Eye (tissue), 1 donor: ENCODE measurements around the gene CAMK1.

ENCODE experiments used
- DNase-seq: peaks from one replicate; pipeline ENCODE4 v3.0.0-alpha.2; 2015

The CAMK1 gene

DNA sequence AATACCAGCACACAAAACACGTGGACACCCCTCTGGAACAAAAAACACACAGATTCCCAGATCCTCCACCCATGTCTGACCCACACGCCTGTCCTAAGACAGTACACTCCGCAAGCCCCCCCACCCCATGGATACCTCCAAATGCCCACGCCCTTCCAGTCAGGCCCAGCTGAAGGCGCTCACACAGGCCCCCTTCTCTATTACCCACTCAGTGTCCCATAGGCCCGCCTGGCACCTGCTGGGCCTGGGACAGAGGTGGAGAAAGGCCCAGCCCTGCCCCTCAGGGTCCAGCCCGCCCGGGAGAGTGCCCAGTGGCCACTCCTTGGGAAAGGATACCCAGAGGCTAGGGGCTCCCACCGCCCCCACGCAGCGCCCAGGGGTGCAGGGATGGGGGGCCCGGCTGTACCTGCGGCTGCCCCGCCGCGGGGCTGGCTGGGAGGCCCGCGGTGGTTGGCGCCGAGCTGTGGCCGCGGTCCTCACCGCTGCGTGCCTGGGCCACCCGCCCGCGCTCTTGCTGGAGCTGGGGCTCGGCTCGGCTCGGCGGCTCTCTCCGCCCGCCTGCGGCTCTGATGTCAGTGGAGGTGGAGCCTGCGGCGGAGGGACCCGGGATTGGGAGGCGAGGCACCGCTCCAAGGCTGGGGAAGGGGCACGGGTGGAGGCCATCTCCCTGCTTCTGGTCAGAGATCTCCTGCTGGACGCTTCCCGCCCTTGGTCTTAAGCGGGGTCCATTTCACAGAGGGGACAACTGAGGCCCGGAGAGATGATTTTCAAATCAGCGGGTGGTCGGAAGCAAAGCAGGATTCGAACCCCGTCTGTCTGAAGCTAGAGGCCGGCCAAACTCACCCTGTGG is at the start of gene CAMK1:
Gene CAMK1, minus strand, starts transcription at position 522 of the 850 bp plus-strand sequence. CDS start 2,198 bp downstream, outside the sequence.
- DNase-seq = peak; percentile 86

DNA sequence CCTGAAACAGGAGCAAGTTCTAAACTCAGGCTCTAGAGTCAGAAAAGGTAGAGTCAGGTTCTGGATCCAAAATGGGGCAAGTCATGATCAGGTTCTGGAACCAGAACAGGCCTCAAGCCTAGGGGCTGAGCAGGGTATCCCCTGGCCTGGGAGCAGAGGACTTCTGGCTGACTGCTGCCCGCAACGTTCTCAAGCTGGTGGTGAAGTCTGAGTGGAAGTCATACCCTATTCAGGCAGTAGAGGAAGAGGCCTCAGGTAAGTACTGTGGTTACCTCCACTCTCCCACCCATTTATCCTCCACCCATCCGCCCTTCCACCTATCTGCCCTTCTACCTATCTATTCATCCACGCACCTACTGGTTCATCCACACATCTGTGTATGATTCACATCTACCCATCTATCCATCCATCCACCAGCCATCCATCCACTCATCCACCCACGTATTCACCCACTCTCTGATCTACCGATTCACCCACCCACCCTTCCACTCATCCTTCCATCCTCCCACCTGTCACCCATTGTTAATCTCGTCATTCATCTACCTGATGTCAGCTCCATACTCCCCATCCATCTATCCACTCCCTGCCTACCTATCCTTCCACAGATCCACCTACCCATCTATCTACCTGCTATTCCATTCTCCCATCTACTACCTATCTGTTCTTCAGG is 49.1 kb upstream of the CAMK1 start:
- no peak for DNase-seq

DNA sequence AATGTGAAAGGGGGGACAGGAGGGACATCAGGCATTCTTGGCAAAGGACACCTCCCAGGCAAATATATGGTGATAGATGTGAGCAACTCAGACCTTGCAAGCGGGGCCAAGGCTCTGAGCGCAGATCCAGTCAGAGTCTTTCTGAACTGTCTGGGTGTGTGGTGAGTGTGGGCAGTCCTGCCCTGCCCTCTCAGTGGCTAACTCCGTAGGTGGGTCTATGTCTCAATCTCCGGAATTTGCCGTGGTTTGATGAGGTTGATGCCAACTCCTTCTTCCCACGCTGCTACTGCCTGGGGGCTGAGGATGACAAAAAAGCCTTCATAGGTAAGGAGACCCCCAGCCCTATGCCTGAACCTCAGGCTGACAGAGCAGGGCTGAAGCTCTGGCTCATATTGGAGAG is 47.7 kb upstream of the CAMK1 start:
- no peak for DNase-seq

DNA sequence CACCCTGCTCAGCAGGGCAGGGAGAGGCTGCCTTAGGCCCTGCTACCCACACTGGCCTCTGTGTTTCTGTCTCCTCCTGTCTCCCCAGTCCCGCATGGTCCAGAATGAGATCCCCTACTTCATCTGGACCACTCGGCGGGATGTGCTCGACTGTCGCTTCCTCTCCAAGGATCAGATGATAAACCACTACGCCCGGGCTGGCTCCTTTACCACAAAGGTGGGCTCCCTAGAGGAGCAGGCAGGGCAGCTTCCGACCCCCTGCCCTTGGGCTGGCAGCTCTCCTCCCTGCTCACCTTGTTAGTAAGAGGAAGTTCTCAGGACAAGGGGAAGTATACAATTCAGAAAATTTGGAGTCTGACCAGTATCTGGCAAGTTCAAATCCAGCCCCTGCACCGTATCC is 46.2 kb upstream of the CAMK1 start:
- DNase-seq = no peak

DNA sequence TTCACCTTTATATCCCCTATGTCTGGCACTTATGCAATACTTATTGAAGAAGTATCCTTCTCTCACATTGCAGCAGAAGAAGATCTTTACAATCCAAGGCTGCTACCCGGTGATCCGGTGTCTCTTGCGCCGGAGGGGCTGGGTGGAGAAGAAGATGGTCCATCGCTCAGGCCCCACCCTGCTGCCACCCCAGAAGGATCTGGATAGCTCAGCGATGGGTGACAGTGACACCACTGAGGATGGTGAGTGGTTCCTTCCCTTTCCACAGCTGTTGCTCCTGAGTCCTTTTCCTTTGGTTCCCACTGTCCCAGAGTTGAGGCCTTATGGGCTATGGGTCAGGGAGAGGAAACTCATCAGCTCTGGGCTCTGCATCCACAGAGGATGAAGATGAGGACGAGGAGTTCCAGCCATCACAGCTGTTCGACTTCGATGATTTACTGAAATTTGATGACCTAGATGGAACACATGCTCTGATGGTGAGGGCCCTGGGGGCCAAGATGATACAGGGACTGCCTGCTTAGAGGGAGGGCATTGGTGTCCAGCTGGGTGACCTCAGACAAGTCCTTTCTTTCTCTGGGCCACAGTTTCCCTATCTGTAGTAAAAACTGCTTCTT is 43.2 kb upstream of the CAMK1 start:
- DNase-seq = no peak

DNA sequence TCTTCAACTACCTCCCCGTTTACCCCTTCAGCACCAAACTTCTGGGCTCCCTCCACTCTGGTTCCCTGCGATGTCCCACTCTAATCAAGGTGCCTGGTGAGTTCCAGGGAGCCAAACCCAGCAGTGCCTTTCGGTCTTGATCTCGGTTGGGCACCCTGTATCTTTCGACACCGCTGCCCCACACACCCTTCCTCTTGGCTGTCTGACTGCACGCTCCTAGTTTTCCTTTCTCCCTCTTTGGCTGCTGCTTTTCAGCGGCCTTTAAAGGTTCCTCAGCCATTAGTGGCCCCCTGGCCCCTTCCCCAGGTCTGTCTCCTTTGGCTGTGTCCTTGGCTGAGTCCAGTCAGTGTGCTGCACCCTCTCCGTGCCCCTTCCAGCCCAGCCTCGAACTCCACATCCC is 41.1 kb upstream of the CAMK1 start:
- no peak for DNase-seq

DNA sequence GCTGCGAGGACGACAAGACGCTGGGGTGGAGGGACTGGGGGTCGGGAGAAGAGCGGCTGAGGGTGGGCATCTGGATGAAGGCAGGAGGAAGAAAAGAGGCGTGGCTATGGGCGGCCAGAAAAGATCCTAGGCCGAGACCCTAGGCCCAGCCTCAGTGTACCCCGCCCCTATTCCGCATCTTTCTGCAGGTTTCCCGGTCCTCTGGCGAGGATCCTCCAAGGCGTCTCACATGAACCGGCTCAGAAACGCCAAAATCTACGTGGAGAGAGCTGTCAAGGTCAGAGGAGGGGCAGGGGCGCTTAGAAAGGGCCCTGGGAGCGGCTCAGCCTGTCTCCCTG is 40.7 kb upstream of the CAMK1 start:
- peak; percentile 81 for DNase-seq

DNA sequence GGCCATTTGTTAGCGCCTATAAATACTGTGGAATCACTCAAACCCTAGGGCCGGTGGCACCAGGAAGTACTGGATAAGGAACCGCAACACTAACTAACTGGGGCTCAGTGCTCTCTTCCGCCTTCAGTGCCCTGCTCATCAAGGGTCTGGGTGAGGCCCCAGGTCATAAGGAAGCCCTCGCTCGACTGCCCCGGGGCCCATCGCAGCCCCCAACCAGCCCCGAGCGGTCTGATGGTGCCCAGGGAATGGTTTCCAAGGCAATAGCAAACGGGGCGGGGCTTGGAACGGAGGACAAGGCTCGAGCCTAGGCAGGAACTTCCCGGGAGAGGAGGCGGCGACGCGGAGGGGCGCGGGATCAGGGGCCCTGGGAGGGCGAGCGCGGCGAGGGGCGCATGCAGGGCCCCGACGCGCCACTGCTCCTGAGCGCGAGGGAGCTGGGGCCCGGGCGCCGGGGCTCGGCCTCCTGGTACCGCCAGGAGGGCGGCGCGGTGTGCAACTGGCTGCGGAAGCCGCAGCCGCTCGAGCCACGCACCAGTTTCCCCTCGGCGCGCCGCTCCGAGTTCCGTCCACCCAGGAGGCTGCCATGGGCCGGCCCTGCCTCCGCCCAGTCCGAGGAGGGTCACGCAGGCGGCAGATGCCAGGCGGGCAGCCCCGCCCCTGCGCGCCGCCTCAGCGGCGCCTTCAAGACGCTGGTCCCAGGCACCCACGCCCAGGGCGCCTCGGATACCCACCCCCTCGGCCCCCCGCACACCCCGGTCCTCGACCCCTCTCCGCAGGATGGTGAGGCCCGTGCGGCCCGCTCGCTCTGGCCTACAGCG is 40.1 kb upstream of the CAMK1 start, which contains the start of gene TTLL3:
Gene TTLL3, plus strand, starts transcription at position 648 of the 818 bp plus-strand sequence. CDS start 400 bp downstream, outside the sequence.
- DNase-seq = peak; percentile 90

DNA sequence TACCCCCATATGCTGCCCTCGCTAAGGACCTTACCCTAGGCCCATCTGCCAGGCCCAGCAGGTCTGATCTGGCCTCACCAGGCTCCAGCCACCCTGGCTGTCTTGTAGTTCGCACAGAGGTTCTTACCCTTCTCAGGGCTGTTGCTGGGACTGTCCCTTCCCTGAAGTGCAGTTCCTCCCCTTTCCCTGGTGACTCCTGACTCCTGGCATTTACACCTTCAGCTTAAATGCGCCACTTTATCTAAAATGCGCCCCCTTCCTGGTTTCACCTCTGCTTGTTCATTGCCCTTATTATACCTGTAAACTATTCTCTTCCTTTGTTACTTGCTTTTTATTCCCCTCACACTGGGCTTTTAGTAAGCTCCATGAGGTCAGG is 39.5 kb upstream of the CAMK1 start:
- no peak for DNase-seq

DNA sequence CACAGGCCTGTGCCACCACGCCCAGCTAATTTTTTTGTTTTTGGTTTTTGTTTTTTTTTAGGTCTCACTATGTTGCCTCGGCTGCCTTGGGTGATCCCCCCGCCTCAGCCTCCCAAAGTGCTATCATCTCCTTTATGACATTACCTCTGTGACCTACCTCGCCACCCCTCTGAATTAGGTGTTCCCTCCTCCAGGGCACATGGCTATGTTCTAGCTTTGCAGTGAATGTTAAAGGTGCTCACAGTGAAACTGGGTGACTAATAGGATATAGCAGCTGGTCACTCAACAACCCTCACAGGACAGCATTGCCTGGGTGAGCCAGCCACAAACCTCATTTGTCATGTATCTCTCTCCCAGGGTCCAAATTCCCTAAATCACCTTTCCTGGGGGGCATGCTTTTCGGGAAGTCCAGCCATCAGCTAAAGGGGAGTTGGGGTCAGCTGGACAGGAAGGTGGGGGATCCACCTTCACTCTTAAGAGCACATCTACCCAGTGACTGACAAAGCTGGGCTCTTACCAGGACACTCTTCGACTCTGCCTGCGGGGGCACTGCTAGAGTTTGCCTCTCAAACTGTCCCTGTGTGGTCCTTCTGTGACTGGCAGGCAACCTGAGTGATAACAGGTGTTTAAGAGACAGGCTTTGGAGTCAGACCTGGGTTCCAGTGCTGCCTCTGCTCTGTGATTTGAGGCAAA is 38.7 kb upstream of the CAMK1 start:
- DNase-seq = peak; percentile 37

DNA sequence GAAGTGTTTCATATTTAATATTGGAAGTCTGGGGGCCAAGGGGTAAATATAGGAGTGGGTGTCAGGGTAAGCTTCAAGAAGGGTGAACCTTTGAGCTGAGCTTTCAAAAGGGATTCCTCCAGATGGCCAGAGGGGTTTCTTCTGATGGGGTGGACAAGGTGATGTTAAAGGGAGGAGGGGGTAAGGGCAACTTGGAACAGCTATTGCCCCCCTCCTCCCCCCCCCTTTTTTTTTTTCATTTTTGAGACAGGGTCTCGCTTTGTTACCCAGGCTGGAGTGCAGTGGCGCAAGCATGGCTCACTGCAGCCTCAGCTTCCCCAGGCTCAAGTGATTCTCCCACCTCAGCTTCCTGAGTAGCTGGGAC is 38.2 kb upstream of the CAMK1 start:
- no peak for DNase-seq

DNA sequence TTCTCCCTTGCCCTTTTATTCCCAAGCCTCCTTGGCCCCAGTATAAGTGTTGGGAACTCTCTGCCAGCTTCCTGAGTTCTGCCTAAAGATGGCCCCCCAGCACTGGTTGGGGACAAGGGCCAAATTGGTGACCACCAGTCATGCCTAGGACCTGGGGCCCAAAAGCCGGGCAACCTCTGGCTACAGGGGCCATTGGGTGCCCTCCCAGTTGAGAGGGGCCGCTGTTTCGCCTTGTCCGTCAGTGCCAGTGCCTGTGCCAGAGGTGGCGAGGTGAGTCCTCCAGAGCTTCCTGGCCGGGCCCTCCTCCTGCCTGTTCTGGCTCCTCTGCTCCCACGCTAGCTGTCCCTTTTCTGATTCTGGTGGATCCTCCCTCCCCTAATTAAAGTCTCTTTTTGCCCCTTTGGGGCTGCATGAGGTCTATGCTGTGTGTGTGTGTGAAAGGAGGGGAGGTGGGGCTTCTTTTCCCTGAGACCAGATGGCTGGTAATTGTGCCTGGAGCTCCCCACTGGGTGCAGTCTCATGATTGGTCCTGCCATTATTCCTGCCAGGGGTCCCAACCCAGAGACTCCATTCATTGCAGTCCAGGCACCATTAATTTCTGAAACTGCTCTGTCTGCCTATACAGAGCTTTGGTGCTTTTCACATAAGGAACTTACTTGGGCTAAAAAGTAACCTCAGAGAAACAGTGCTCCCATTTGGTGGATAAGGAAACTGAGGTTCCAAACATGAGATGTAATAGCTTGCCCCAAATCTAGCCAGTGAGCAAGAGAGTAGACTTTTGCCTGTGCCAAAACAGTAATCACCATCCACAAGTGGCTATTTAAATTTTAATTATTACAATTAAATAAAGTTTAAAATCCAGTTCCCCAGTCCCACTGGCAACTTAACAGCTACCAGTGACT is 37.2 kb upstream of the CAMK1 start:
- peak; percentile 35 for DNase-seq

DNA sequence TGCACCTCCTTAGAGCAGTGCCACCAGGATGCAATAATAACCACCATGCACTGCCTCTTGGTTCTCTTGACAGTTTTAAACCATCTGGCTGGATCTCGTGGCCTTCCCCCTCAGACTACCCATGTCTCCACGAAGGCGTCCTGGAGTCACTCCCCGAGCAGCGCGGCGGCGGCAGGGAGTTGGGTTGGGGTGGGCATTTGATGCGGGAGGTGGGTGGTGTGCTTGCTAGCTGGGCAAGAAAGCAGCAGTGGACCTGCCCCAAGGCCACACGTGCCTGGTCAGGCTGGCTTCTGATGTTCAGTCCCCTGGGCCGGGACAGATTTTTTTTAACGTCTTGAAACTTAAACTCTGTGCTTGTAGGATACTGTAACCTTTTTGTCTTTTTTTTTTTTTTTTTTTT is 36.4 kb upstream of the CAMK1 start:
- no peak for DNase-seq

DNA sequence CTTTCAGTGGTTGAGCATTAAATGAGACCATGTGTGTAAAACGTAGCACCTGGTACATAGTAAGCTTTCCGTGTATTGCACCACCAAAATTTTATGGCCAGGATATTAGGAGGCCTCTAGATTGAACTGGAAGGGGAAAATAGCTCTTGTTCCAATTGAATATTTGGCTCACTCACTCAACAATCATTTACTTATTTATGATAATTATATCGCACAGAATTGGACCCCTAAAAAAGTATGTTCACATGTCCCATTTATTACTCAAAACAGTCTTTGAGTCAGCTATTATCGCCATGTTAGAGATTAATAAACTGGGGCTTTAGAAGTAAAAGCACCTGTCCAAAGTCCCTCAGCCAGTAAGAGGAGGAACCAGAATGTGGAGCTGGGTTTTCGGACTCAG is 35.2 kb upstream of the CAMK1 start:
- DNase-seq = no peak

DNA sequence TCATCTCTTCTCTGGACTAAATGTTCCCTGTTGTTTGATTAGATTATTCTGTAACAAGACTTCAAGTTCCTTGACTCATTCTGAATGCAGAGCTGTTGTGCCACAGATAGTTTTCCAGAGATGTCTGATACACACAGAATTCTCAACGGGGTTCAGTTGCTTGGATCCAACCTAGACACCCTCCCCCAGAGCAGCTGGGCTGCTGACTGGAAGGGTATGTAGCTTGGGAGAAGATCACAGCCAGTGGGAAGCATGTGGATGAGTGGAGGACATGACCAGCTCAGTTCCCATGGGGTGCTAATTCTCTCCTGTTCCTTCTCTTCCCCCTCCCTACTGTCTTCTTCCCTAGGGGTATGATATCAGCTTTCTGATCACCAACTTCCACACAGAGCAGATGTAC is 33.7 kb upstream of the CAMK1 start:
- DNase-seq = no peak

DNA sequence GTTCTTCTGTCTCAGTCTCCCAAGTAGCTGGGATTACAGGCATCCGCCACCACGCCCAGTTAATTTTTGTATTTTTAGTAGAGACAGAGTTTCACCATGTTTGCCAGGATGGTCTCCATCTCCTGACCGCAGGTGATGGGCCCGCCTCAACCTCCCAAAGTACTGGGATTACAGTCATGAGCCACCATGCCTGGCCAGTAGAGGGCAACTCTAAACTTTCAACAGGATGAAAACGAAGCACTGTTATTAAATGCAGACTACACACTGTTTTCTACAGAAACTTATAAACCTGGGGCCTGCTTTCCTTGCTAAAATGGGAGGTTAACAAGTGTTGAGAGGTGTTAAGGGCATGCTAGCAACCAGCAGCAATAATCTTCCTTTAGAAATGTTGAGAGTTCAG is 30.8 kb upstream of the CAMK1 start:
- no peak for DNase-seq

DNA sequence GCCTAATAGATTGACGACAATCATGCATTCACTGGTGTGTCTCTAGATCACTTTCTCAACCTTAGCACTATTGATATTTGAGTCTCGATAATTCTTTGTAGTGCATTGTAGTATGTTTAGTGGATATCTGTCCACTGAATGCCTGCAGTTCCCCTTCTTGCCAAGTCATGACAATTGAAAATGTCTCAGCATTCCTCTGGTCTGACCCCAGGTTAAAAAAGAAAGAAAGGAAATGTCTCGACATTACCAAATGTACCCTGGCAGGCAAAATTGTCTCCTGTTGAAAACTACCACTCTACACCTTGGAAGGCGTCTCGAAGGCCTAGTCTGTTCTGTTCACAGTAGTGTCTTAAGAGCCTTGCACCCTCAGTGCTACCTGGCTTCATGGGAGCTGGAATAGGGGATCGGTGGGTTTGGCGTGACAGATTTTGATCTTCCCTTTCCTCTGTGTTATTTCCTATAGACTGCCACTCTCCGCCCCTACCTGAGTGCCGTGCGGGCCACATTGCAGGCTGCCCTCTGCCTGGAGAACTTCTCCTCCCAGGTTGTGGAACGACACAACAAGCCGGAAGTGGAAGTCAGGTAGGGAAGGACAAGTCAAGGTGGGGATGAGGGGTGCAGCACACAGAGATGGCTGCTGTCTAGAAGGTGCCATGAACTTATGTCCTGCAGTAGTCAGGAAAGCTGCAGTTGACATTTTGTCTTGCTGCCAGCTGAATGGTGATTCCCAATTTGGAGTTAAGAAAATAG is 27.6 kb upstream of the CAMK1 start:
- DNase-seq = no peak

DNA sequence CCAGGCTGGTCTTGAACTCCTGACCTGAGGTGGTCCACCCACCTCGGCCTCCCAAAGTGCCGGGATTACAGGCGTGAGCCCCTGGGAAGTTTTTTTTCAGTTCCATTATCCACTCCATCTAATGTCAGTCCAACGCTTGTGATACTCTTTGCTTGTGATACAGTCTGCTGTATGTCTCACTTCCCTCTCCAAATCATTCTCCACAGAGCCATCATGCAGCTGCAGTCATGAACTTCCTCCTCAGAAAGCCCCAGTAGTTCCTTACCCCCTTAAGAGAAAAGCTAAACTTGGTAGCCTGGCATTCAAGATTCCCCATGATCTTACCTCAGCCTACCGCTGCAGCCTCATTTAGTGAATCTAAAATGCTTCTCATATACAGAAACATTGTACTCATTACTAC is 25.5 kb upstream of the CAMK1 start:
- DNase-seq = no peak

DNA sequence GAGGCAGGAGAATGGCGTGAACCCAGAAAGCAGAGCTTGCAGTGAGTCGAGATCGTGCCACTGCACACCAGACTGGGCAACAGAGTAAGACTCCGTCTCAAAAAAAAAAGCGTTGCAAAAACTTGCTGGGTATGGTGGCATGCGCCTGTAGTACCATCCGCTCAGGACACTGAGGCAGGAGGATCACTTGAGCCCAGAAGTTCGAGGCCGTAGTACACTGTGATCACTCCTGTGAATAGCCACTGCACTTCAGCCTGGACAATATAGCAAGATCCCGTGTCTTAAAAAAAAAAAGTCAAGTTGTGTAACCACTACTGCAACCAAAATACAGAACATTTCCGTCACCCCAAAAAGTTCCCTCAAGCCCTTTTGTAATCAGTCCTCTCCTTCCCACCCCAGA is 24.7 kb upstream of the CAMK1 start:
- DNase-seq = no peak

DNA sequence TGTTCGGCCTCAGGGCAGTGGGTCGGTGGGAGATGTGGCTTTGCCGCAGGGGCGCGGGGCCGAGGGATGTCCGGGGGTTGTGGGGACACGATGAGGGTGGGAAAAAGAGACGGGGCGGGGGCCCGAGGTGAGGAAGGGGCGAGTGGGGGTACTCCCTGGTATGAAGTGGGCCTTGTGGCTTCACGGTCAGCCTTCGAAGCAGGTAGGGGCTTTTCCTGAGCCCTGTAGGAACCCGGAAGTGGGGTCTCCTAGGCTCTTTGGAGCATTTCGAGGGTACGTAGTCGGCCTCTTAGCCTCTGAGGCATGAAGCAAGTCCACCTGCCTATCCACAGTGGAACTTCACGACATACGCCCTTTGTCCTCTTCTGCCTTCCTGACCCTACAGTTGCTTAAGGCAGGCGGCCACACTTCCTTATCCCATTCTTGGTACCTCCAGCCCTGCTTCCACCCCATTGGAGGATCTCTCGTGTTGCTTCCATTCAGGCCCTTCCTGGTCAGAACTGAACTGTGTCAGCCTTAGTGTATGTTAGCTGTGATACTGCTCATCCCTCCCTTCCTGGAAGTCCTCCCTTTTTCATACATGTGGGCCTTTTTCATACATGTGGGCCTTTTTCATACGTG is 23.5 kb upstream of the CAMK1 start:
- no peak for DNase-seq
